Activated effector memory CD4-positive, alpha-beta T cell treated with anti-CD3 and anti-CD28 coated beads, Interleukin-2, amount 50 U/mL, for 16 hours (primary cell): Measurements from ENCODE around the gene MPND.
"Not testable (repeated sequence)": the region's sequence is repeated elsewhere in the genome, so short reads cannot be mapped to it uniquely, and the experiment has no call there.

ENCODE experiments used
- DNase-seq: peaks from one replicate; pipeline ENCODE4 v3.0.0-alpha.2; 2020

MPND gene

DNA sequence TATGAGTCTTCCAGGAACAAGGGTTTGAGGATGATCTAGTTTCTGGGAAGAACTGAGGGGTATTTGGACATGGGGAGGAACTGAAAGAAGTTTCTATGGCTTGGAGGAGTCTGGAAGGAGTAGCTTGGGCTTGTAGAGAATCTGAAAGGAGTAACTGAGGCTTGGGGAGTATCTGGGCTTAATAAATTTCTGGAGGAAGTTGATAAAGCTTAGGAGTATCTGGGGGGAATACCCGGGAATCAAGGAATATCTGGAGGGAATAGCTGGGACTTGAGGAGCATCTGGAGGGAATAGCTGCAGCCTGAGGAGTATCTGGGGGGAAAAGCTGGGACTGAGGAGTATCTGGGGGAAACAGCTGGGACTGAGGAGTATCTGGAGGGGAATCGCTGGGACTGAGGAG lies 22.9 kb upstream of the MPND start:
- DNase-seq: no peak

DNA sequence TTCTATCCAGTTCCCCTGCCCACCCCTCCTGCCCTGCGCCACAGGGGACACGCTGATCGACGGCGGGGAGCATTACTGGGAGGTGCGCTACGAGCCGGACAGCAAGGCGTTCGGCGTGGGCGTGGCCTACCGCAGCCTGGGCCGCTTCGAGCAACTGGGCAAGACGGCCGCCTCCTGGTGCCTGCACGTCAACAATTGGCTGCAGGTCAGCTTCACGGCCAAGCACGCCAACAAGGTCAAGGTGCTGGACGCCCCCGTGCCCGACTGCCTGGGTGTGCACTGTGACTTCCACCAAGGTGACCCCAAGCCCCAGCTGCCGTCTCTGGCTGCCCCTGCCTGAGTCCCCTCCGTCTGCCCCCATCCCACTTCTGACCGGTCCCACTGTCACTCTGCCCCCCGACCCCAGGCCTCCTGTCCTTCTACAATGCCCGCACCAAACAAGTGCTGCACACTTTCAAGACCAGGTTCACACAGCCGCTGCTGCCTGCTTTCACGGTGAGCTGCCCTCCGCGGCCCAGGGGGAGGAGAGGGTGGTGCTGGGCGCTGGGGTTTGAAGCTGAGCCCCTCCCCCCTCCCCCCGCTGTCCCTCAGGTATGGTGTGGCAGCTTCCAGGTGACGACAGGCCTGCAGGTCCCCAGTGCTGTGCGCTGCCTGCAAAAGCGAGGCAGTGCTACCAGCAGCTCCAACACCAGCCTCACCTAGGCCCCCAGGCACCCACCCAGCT lies 20.3 kb upstream of the MPND start:
- no peak for DNase-seq

DNA sequence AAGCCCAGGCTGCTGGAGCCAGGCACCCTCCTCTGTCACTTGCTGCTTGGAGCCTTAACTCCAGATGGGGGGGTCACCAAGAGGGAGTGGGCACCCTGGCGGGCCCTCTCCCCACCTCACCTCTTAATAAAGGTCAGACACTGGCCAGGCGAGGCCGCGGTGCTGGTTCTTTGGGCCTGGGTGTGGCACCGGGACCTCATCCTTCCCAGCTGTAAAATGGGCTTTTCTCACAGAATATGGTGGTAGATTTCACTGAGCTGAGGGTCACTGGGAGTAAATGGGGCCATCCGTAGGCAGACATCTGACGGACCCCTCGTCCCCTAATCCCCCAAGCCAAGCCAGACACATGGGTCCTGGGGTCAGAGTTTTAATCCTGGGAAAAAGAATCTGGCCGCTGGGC lies 19.7 kb upstream of the MPND start:
- DNase-seq: no peak

DNA sequence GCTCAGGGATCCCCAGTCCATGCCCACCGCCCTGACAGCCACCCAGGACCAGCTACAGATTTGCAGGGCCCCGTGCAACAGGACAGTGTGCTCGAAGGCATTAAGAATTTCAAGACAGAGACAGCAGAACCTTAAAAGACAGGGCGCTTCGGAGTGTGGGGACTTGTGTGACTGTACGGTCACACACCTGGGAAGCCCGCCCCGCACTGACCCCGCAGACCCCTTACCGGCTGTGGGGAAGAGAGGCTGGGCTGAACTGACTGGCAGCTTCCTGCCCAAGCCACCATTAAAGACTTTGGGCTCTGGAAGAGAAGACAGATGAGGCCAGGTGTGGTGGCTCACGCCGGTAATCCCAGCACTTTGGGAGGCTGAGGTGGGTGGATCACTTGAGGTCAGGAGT lies 19.1 kb upstream of the MPND start:
- DNase-seq: no peak

DNA sequence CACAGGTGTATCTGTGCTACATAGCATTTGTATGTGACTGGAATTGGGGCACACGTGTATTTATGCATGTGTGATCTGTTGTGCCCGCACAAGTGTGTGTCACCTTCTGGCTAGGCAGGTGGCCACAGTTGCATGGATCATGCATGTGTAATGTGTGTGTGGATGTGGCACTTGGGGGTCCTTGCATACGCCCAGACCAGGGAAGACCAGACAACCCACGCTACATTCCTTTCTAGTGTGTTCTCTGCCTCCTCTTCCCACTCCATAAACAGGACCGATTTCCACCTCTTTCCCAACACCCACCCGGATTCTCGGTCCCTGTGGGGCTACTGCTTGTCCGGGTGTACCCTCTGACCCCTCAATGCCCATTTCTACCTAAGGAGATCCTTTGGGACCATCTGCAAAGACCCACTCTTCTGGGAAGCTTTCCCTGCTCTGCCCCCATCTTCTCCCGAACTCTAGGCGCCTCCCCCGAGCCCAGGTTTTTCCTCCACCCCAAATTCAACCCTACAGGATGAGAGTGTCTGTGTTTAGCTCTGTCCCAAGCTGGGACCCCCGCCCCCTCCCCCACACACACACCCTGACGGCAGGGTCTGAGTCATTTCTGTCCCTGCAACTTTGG lies 17.0 kb upstream of the MPND start:
- DNase-seq: no peak

DNA sequence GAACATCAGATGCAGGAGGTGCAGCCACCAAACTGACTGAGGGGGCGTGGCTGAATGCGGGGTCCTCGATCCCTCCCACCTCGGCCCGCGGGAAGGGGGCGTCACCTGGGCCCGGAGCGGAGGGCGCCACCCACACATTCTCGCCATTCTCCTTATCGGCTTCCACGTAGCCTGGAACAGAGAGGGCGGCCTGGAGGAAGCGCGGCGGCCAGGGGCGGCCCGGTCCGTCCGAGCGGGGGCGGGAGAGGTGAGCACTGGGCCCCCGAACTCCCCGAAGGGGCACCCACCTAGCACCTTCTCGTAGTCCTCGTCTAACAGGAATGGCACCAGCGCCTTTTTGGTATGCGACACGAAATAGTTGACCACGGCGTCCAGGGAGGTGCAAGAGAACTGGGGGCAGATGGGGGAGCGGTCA lies 16.5 kb upstream of the MPND start:
- peak; percentile 69 for DNase-seq

DNA sequence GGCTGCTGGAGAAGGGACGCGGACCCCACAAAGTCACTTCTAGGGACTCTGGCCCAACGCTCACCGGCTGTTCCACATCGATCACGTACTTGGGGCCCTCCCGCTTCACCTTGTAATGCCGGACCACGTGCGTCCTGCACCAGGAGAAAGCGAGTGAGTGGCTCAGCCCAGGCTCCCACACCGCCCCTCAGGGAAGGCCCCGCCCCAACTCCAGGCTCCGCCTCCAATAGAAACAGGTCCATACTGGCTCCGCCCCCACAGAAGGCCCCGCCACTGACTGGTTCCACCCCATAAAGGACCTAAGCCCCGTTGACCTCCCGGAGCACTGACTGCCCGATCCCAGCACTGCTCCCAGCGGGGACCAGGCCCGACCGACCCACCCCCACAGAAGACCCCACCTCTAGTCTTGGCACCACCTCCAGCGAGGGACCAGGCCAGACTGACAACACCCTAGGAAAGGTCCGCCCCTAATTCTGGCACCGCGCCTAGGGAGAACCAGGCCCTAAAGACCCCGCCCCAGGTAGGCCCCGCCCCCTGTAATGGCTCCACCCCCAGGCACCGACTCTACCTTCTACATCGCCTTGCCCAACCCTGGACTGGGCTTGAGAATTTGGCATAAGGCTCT lies 16.0 kb upstream of the MPND start:
- DNase-seq: peak; percentile 90

DNA sequence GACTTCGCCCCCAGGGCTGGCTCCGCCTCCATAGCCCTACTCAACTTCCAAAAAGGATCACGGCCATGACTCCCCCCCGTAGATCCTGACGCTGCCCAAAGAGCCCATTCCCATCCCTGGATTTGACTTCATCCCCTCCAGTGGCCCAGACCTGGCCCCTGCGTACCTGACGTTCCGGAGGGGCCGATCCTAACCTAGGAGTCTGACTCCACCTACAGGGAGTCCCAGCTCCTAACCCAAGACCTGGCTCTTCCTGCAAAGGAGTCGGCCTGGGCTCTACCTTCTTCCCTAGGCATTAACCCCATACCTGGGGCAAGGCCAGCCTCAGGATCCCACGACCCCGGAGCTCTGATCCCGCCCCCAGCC lies 15.5 kb upstream of the MPND start:
- DNase-seq: no peak

DNA sequence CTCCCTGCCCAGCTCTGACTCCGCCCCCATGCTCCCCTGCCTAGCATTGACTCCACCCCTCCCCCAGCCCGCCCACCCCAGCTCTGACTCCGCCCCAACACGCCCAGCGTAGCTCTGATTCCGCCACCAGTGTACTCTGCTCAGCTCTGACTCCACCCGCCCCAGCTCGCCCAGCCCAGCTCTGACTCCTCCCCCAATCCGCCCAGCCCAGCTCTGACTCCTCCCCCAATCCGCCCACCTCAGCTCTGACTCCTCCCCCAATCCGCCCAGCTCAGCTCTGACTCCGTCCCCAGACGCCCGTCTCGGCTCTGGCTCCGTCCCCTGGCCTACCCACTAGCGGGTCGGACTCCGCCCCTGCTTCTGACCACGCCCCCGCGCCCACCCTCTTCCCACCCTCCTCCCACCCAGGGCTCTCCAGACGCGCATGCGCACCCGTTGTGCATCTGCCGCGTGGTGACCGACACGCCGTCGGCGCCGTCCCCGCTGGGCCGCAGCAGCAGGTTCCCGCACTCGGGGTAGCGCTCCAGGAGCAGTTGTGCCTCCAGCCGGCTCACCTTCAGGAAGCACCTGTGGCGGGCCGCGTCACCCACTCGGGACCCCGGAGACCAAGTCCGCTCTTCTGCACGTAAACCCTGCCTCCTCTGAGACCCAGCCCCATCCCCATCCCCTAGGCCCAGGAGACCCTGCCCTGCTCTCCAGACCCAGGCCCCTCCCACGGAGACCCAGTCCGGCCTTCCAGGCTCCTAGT lies 14.9 kb upstream of the MPND start:
- DNase-seq: peak; percentile 98

DNA sequence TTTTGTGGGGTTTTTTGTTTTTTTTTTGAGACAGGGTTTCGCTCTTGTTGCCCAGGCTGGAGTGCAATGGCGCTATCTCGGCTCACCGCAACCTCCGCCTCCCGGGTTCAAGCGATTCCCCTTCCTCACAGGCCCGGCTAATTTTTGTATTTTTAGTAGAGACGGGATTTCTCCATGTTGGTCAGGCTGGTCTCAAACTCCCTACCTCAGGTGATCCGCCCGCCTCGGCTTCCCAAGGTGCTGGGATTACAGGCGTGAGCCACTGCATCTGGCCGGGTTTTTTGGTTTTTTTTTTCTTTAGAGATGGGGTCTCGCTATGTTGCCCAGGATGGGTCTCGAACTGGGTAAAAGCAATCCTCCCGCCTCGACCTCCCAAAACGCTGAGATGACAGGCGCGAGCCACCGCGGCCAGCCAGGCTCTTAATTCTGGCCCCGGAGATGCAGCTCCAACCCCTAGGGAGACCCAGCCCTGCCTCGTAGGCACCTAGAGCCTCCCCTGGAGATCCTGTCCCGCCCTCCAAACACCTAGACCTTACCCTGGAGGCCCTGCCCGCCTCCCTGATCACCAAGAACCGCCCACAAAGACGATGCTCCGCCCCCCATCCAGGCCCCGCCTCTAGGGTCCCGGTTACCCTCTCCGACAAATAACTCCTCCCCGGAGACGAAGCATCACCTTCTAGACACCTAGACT lies 14.2 kb upstream of the MPND start:
- peak; percentile 75 for DNase-seq

DNA sequence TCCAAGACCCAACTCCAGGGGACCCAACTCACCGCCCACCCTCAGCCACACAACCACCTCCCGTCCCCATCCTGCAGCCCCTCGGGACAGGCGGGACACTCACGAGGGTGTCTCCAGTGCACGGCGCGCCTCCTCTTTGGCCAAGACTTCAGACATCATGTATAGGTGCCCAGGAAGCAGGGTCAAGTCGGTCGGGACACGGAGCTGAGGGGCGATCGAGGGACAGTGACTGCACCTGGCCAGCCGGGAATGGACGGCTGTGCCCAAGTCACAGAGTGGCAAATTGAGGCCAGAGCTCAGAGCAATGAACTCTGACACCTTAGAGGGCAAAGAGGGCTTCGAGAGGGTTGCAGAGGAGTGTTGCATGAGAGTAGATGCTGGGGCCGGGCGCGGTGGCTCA lies 13.5 kb upstream of the MPND start:
- no peak for DNase-seq

DNA sequence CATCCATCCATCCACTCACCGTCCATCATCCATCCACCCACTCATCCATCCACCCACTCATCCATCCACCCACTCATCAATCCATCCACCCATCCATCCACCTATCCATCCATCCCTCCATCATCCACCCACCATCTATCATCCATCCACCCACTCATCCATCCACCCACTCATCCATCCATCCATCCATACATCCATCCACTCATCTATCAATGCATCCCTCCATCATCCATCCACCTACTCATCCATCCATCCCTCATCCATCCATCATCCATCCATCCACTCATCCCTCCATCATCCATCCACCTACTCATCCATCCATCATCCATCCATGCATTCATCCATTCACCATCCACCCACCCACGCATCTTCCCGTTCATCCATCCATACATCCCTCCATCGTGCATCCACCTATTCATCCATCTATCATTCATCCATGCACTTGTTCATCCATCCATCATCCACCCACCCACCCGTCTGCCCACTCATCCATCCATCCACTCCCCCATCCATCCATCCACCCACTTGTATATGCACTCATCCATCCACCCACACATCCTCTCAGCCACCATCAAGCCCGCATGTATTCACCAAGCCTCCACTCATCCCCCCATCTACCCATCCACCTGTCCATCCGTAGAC lies 8.3 kb upstream of the MPND start:
- DNase-seq: no peak

DNA sequence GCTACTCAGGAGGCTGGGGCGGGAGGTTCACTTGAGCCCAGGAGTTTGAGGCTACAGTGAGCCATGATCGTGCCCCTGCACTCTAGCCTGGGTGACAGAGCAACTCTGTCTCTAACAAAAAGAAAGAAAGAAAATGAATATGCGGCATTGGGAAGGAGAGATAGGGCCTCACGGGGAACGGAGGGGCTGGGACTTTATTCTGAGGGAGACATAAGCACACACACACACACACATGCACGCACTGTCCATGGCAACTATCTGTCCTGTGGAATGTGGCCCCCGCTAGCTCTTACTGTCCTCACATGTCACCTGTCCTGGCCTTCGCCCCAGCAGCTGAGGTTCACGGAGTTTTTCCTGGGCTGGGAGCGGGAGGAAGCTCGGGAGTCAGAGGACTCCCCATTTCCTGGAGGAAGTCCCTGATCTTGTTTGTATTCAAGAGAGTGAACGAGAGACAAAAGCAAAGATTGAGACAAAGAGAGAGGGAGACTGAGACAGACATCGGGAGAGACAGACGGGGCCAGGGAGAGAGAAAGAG lies 5.4 kb upstream of the MPND start:
- no peak for DNase-seq

DNA sequence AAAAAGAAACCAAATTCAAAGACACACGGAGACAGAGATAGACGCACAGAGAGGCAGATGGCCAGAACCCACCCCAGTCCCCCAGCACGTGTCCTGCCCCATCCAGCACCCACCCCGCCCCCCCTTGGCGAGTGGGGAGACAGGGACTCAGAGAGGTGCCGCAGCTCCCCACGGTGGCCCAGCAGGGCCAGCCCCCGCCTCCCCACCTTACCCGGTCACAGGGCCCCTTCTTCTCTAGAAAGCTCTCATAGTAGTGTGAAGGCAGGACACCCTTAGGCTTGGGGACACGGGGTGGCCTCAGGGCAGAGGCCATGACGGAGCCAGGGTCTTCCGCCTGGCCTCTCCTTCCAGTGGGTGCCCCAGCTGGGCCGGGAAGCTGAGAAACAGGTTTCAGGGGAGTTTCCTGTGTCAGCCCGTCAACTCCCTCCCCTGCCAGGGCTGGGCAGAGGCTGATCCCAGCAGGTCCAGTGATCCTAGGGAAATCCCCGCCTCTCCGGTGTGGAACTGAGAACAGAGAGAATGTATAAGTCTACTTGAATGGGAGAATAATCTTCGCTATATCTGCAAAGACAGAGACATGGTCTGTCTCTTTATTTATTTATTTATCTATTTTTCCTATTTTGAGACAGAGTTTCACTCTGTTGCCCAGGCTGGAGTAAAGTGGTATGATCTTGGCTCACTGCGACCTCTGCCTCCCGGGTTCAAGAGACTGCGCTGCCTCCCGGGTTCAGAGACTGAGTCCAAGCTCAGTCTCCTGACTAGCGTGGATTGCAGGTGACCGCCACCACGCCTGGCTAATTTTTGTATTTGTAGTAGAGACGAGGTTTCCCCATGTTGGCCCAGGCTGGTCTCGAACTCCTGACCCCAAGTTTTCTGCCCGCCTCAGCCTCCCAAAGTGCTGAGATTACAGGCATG lies 4.7 kb upstream of the MPND start, which contains the start of gene STAP2:
Gene STAP2 (minus strand): TSS at position 387 of the 915 bp plus-strand sequence. CDS start 74 bp downstream, at position 313.
- DNase-seq: no peak

DNA sequence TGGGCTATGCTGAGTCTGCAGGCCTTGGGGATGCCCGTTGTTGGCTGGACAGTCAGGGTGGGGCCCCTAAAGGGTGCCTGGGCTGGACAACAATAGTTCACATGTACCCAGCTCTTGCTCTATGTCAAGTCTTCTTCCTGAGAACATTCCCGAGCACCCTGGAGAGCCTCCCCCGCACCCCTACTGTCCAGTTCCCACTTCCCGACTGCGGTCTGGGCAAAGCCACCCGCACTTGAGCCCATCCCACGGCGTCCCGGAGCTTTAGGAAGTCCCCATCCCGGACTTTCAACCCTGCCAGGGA lies 1.1 kb upstream of the MPND start:
- no peak for DNase-seq

DNA sequence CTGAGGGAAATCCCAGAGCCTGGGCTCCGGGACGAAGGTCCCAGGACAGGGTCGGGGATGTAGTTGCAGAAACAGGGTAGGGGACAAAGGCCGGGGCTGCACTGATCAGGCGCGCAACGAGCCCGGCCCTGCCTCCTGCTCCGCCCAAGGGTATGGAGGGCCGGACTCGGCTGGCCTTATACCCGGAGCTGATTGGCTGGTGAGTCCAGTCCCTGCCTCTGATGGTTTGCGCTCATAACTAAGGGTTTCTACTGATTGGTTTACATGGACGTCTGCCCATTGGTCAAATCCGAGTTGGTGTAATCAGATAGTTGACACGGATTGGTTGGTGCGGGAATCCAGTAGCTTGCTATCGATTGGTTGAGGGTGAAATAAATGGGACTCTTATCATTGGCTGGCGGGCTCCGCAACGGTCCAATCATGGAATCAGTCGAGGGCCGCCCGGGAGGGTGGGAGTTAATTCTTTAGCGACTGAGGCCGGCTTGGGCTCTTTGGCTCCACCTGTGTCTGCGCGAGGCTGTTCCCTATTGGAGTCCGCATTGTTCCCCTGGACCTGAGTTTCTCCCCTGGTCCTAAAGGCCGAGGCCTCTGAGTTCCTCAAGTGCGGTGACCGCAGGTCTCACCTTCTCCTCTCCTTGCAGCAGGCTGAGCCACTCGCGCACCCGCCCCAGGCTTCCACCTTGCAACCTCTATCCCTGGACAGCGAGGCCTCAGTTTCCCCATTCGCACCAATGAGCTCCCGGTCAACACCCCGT lies 570 bp upstream of the MPND start:
- peak; percentile 96 for DNase-seq

DNA sequence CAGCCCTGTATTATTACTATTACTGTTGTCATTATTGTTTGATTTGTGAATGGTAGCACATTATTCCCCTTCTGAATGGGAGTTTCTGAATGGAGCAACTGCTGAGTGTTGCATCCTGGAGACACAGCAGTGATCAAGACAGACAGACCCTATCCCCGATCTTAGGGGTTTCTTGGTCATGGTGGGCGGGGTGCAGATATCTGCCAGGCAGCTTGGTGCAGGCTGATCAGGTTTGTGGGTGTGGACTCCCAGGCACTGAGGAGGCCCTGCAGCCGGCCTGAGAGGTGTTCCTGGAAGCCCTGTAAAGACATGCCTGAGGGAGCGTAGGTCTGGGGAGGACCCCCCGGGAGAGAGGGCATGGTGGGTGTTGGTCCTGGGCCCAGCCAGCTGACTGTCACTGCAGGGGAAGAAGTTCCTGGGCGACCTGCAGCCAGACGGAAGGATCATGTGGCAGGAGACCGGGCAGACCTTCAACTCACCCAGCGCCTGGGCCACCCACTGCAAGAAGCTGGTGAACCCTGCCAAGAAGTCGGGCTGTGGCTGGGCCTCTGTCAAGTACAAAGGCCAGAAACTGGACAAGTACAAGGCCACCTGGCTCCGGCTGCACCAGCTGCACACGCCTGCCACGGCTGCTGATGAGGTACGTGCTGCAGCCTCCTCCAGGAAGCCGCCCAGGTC lies 2.1 kb downstream of the MPND start:
- DNase-seq: no peak

DNA sequence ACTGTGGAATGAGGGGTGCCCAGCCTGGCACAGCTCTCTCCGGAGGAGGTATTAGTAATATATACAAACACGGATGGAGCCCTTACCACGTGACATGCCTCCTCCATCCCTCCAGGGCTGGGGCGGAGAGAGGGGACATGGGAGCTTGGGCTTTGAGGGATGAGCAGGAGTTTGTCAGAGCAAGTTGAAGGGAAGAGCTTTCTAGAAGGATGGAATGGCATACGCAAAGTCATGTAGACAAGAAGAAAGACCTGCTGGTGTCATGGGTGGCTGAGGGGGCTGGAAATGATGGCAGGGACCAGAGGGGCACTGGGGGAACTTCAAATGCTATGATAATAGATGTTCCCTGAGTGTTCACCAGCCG lies 2.6 kb downstream of the MPND start:
- no peak for DNase-seq

DNA sequence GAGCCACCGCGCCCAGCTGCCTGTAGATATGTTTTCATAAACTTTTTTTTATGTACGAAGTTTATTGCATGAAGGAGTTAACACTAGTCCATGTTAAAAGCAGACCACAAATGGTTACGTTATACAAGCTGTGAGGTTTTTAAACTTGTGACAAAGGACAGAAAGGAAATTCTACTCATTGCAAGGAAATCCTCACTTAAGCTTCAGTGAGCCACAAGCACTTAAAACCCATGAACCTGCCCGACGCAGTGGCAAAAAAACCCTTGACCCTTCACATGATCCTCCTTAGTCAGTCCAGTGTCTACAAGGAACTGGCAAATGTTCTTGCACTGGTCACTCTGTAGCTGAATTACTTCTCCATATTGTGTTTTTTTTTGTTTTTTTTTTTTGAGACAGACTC lies 4.2 kb downstream of the MPND start:
- DNase-seq: no peak

DNA sequence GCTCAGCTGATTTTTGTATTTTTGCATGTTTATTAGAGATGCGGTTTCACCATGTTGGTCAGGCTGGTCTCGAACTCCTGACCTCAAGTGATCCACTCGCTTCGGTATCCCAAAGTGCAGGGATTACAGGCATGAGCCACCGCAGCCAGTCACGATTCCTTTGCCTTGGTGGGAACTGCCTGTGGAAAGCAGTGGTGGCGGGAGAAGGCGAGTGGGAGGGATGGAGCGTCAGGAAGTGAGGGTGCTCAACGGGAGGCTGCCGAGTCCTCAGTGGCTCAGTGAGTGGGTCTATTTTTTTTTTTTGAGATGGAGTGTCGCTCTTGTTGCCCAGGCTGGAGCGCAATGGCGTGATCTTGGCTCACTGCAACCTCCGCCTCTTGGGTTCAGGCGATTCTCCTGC lies 5.9 kb downstream of the MPND start:
- not testable (repeated sequence) for DNase-seq
